ENCODE measurements around the gene GSN.

GSN gene

DNA sequence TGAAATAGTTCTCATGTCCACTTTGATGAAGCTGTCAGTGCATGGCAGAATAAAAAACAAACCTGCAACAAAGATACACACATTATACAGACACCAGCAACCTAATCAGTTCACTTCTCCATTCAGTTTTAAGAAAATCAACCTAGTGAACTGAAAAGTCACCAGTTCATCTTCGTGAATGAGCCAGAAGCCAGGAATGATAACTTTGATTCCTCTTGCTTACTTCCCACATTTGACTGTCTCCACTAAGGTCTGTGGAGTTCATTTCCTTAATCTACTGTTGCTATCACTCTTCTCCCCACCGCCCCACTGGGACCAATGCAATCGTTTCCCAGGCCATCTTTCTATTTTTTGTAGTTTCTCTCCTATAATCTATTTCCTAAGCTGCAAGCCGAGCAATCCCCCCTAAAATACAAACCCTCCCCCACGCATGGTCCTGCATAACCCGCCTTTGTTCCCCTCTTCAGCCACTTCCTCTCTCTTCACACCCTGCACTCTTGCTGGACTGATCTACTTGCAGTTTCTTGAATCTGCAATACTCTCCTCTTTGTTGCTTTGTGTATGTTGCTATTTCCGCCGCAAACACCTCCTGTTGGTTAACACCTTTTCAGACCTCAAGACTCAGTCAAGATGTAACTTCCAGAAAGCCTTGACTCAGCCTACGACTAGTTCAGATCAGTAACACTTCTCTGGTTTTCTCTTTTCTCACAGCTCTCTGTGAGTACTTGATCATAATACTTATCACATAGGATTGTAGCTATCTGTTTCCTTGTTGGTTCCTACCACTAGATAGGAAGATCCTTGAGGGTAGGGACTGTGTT lies 85.5 kb downstream of the GSN start:
- DNase-seq (ENCODE audit: low spot score) = no peak

DNA sequence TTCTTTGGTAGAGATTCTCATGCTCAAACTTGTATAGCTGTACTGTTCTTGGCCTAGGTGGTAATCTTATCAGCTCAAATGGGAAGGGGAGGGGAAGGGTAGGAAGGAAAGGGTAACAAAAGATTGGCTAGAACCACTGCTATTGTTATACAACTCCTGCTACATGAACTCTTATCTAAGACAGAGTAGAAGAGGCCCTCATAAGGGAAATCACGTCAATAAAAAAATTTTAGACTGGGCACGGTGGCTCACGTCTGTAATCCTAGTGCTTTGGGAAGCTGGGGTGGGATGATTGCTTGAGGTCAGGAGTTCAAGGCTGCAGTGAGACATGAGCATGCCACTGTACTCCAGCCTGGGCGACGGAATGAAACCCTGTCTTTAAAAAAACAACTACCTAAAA lies 86.2 kb downstream of the GSN start:
- no peak for DNase-seq (ENCODE audit: low spot score)

DNA sequence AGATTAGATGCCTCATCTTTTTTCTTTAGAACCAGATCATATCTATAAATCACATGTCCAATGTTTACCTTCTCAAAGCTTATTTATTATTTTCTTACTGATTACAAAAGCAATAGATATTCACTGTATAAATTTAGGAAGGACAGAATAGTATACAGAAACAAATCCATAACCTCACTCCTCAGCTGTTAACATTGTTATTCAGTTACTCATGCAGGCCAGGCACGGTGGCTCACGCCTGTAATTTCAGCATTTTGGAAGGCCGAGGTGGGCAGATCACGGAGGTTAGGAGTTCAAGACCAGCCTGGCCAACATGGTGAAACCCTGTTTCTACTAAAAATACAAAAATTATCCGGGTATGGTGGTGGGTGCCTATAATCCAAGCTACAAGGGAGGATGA lies 86.8 kb downstream of the GSN start:
- DNase-seq (ENCODE audit: low spot score) = no peak

DNA sequence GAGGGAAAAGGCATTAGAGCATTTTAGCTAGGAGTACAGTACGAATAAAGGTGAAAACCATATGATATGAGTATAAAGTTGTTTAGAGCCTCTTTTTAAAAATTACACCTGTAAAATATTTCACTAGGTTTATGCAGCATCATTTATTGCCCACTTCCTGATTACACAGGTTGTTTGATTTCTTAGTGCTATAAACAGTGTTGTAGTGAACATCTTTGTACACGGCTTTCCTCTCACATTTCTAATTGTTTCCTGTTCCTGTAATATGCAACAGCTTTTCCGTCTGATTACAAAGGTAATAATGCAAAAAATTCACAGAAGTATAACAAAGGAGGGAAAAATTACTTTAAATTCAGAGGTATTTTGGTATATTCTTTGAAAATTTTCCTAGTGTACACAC lies 89.0 kb downstream of the GSN start:
- no peak for DNase-seq (ENCODE audit: low spot score)

DNA sequence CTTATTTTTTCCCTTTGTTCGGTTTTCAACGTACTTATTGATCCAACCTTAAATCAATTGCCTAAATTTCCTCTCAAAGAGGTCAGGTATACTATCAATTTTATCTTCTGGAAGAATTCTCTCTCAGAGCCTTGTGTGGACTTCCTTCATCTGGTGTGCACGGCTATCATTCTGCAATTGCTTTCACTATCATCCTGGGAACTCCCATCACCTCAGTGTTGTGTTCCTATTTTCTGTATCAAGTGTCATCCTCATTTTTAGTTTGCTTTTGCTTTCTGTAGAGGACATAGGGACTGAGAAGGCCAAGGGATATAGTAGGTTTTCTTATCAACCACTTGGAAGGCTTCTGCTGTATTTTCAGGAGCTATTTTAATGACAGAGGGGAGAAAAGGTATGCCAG lies 90.8 kb downstream of the GSN start:
- DNase-seq (ENCODE audit: low spot score) = no peak

DNA sequence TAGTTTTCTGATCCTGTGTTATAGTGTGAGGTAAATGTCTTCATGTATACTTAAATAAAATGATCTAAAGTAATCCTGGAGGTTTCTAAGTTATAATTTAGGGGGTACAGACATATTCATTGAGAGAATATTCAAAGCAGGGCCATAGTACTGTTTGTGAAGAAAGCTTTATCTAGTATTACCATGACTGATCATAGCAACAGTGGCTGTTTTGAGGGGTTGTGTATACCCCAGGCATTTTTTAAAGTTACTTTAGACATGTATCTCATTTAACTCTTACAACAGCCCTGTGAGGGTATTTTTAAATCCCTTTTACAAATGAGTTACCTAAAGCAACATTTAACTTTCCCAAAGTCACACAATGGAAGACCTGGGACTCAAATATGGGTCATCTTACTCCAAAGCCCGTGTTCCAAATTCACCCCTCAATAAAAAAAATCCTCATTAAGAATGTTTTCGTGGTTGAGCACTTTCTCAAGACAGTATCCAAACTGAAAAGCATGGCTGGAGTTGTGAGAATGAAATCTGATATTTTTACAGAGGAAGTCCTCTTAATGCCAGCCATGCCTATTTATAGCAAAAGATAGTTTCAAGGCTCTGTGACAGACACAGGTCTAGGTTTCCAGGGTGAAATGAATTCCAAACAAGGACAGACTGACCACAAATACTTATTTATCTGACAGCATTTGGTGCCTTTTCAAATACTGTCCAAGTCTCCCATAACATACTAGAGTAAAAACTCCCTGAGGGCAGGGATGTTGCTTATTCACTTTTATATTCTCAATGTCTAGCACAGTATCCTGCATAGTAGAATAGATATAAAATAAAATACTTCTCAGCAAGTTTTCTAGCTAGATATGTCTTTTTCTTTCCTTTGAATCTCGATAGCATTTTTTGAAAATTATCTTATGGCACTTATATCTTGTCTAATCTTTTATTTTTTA lies 91.7 kb downstream of the GSN start:
- no peak for DNase-seq (ENCODE audit: low spot score)

DNA sequence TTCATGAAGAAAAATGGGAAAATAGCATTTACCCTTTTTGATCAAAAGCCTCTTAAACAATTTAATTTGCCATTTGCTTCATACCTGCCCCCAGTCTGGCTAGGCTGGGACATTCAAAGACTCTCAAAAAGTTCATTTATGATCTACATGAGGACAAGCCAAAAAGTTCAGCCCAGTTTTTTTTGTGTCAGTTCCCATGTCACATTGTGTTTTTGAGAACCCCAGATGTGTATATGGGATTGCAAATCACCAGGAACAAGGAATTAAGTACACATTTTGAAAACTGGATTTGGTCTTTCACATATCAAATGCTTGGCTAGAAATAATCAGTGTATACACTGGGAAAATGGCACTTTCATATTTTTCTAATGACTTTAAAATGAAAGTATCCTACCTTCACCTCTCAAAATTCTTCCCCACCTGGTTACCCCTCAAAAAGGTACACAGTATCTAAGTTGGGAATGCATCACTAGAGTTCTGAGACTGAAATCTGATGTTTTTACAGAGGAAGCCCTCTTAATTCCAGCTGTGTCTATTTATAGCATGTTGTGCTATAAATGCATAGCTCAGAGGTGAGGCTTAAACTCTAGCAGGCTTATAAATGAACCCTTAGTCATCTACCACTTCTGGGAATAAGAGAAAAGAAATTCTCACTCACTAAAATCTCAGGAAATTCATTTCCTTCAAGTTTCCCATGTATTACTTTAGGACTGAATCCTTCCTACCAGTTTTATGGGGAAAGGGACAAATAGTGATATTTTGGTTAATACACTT lies 92.8 kb downstream of the GSN start:
- no peak for DNase-seq (ENCODE audit: low spot score)

DNA sequence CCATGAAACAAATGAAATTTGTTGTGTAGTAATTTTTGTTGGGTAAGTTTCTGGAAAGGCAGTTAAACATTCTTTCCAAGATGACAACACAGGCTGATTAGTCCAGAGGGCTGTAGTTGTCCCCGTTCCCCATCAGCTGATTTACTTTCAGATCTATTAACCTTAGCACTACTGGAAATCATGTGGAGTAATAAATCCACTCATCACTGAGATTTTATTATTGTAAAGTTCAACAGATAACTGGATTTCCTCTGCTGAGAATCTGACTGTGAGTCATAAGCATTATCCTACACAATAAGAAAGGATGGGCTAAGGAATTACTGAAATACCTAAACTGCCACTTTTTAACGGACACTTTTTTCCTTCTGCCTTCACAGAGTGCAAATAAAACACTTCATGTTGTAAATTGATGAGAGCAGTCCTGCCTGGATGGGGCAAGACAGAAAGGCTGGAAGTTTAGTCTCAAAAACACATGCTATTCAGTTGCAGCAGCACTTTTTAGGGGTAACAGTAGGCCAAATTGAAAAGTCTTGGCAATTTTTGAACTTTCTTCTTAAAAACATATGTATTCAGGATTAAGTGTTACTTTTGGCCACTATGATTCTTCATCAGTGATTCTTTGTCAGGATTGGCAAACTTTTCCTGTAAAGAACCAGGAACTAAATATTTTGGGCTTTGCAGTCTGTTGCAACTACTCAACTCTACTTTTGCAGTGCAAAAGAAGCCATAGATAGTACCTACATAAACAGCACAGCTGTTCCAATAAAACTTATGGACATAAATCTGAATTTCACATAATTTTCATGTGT lies 95.1 kb downstream of the GSN start:
- DNase-seq (ENCODE audit: low spot score) = no peak

DNA sequence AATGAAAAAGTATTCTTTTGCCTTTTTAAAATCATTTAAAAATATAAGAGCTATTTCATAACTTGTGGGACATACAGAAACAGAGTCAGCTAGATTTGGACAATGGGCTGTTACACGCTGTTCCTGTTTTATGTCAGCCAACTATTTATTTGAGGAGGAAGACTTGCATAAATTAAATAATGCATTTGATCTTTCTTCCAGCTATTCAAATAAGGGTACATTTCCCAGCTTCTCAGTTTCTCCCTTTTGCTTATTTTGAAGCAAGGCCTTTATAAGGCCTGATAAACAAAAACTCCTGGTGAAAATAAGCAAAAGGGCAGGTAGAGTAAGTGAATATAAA lies 95.6 kb downstream of the GSN start:
- DNase-seq (ENCODE audit: low spot score) = no peak

DNA sequence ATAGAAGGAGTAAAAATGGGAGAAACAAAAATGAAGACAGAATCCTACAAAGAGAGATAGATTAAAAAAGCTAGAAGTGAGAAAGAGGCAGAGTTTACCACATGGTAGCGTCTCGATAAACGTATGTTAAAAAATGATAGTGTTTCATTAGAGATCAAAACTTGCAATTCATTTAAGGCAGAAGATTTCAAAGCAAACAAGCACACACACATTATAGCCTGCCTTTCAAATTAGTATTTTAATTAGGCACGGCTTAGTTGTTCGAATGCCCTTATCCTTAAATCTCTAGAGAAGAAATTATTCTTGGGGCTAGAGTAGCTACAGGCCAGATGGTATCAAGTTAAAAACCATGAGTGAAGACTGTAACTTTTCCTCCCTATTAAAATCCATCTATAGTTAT lies 96.1 kb downstream of the GSN start:
- no peak for DNase-seq (ENCODE audit: low spot score)

DNA sequence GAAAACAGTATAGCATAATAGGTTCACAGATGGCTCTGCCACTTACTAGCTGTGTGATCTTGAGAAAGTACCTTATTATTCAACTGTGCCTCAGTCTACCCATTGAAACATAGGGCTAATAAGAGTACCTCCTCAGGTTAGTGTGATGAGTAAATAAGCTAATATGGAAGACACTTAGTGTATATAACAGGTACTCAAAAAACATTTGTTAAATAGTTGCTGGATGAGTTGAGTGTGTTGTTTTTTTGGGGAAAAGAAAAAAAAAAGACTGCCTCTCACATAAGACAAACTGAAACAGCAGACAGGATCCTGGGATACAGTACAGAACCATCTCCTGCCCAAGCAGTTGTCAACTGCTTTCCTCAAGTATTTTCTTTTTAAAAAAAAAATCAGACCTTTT lies 96.9 kb downstream of the GSN start:
- DNase-seq (ENCODE audit: low spot score) = no peak

DNA sequence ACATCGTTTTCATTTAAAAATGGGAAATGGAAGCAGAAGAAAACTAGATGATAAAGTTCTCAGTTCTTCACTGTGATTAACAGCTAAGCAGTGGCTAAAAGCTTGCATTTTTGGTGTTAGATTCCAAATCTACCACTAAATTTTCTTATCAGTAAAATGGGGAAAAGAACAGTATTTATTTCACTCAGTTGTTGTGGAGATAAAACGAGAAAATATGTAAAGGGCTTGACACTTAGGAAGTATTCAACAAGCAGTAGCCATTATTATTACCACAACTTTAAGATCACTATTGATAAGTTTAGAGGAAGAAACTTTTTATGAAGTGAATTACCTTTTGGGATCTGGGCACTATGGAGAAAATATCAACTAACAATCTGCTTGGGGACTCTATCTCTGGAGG lies 97.6 kb downstream of the GSN start:
- DNase-seq (ENCODE audit: low spot score) = no peak

DNA sequence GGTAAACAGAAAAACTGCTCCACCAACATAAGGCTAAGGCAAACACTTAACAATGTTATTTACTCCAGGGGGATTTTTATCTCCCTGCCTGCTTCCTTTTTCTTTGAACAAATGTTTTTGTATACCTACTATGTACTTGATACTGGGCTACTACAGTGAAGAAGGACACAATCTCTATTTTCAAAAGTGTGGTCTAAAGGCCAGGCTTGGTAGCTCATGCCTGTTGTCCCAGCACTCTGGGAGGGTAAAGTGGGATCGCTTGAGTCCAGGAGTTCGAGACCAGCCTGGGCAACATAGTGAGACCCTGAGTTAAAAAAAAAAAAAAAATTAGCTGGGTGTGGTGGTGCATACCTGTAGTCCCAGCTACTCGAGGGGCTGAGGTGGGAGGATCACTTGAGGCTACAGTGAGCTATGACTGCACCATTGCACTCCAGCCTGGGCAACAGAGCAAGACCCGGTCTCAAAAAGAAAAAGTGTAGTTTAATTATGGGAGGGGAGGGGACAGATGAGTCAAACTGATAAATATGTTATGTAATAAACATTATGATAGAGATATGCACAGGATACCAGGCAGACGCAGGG lies 98.7 kb downstream of the GSN start:
- DNase-seq (ENCODE audit: low spot score) = no peak

DNA sequence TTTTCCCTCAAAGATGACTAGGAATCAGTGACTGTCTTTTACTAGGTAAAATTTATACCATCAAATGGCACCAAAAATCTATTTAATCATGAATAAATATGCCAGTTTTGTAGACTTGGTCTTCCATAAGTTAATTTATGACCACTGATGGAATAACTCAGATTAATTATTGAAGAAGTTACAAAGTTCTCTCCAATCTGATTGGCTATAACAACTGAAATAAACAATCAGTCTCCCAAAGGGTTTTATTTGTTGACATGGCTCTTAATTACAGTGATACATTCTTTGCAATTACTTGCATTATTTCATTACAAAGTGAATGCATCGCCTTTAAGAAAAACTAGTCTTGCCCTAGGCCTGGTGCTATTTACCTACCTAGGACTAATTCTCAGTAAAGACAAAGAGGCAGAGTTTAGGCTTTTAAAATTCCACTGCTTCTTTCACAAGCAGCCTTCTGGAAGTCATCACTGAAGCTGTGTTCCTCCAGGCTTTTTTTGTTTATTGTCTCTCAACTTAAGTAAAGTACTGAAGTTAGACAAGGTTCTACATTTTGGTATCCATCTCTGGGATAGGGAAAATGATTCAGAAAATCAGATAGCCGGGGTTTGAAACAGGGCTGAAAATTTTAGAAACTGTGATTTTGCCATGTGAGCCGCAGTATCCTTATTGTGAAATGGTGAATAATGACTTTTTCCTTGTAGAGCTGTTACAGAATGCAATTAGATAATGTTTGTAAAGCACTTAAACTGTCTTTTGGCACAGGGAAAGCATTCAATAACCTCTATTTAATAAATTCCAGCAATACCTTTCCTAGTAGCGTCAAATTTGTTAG lies 99.6 kb downstream of the GSN start:
- DNase-seq (ENCODE audit: low spot score) = no peak

DNA sequence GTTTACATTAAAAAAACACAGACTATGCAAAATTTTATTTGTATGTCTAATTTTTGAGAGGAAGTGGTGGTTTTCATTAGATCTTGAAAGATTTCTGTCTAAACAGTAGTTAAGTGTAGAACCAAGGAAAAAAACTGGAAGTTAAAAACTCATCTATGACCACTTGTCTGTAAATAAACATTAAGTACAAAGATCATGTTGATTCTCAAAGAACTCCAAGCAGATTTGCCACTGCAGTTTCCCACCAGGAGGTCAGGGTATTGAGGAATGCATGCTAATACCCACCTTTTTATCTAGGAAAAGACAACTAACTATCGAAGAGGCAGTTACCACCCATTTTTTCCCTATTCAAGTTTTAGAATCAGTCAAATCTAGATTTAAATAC lies 100.2 kb downstream of the GSN start:
- peak; percentile 36 for DNase-seq (ENCODE audit: low spot score)

DNA sequence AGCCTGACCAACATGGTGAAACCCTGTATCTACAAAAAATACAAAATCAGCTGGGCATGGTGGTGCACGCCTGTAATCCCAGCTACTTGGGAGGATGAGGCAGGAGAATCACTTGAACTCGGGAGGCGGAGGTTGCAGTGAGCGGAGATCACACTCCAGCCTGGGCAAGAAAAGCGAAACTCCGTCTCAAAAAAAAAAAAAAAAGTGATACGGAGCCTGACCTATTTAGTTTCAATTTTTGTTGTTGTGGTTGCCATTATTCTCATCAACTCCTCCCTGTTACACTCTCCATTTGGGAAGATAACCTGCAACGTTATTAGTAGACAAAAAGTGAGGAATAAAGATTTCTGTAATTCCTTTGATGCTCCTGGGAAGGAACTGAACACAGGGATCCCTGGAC lies 100.8 kb downstream of the GSN start:
- no peak for DNase-seq (ENCODE audit: low spot score)

DNA sequence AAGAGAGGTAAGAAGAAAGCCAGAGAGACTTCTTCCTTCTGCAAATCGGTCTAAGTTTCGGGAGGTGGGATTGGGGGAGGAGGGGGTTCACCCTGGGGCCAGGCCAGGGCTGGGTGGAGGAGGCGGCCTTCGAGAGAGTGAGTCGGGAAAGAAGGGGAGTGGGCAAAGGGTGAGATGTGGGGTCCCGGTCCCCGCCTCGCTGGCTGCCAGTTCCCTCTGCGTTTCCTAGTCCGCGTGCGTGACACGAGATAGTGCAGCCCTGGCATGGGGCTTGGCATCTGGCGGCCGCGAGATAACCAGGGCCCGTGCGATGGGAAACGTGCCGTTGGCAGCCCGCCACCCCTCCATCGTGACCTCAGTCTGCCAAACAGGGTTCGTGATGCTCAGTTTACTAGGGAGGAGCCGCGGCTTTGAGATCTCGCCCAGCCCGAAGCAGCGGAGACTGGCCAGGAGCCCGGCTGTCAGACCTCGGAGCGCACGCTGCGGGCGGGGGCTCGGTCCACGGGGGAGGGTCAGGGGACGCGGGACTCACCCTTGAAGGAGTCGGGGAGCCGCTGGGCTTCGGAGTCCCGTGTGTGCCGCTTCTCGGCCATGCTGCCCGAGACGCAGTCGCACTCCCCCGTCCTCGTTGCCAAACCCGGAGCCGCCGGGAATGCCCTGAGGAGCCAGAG lies 101.8 kb downstream of the GSN start, which contains the start of gene STOM:
STOM (minus strand) TSS at position 656 of the 671 bp plus-strand sequence; CDS start at position 593, 63 bp downstream.
- peak; percentile 26 for DNase-seq (ENCODE audit: low spot score)

DNA sequence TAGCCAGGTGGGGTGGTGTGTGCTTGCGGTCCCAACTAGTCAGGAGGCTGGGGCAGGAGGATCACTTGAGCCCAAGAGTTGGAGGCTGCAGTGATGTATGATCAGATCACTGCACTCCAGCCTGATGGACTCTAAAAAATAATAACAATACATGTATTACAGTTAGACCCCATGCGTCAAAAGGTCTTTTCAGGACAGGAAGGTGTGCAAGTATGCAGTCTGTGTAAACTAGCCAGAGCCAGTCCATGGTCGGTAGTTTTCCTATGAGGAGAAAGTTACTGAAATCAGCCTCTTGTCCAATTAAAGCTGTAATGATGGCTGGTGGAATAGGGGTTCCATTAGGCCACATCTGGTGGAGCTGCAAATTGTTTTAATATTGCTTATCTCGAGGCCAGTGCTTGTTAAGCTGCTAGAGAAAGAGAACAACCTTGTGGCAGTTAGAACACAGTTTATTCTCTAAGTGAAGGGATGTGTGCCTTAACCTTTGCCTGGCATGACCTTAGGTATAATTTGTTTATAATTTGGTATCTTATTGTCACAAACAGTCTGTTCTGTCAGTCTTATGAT lies 103.6 kb downstream of the GSN start:
- no peak for DNase-seq (ENCODE audit: low spot score)

DNA sequence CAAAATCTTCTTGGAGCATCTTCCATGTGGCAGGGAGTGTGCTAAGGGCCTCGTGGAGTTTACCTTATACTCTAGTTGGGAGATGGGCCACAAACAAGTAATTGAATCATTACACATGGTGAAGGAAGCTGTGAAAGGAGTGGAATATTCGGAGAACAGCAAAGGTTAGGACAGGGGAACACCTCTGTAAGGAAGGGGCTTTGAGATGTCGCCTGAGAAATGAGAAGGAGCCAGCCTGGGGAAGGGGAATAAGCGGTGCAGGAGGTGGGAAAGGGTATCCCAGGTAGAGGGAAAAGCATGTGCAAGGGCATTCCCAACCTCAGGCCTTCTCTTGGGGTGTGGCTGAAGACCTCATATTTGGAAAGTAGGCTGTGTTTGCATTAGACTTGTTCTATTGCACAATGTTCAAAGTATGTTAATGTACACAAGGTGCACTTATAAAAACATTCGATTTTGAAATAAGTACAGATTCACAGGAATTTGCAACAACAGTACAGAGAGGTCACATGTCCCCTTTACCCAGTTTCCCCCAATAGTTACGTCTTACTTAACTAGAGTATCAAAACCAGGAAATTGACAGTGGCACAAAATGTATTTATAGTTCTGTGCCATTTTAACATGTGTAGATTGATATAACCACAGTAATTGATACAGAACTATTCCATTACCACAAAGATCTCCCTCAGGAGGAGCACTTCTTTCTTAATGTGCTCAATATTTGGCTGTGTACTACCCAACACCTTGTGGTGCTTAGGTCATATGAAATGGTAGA lies 104.5 kb downstream of the GSN start:
- peak; percentile 44 for DNase-seq (ENCODE audit: low spot score)

Data from HuH-7 (cell line).